NCI-H146 (cell line): ENCODE measurements around the gene RARA.
"Not testable (repeated sequence)": the region's sequence is repeated elsewhere in the genome, so short reads cannot be mapped to it uniquely, and the experiment has no call there.

Source experiments
- DNase-seq: peaks from one replicate; lab custom pipeline; 2025; lab: John Stamatoyannopoulos, UW

RARA gene

GRCh38 chr17:40356990-40357881 is 48.3 kb downstream of the RARA start:
- no peak for DNase-seq

GRCh38 chr17:40358323-40359038 is 49.5 kb downstream of the RARA start:
- peak; percentile 77 for DNase-seq

GRCh38 chr17:40360091-40360490 is 51.1 kb downstream of the RARA start:
- DNase-seq = no peak

GRCh38 chr17:40361063-40361924 is 52.3 kb downstream of the RARA start:
- DNase-seq = no peak

- DNase-seq = peak; percentile 51
These were observed 53.1 kb downstream of the RARA start for GRCh38 chr17:40361925-40362695.

GRCh38 chr17:40362696-40363110 is 53.7 kb downstream of the RARA start:
- DNase-seq = peak; percentile 80

GRCh38 chr17:40363111-40363827 is 54.3 kb downstream of the RARA start:
- peak; percentile 74 for DNase-seq

- no peak for DNase-seq
These were observed 55.3 kb downstream of the RARA start, which contains the start of gene GJD3 for GRCh38 chr17:40364121-40364861. TSS of gene GJD3 (minus strand) at chr17:40364737. CDS start at chr17:40363815, 922 bp downstream.

- no peak for DNase-seq
These were observed 55.9 kb downstream of the RARA start for GRCh38 chr17:40364906-40365305.

- DNase-seq = no peak
These were observed 57.3 kb downstream of the RARA start for GRCh38 chr17:40366076-40366860.

GRCh38 chr17:40366861-40367518 is 58.0 kb downstream of the RARA start:
- no peak for DNase-seq

GRCh38 chr17:40367728-40368127 is 58.7 kb downstream of the RARA start:
- not testable (repeated sequence) for DNase-seq

- no peak for DNase-seq
These were observed 60.9 kb downstream of the RARA start for GRCh38 chr17:40369923-40370322.

GRCh38 chr17:40371261-40371929 is 62.4 kb downstream of the RARA start:
- no peak for DNase-seq

- no peak for DNase-seq
These were observed 63.1 kb downstream of the RARA start for GRCh38 chr17:40372031-40372430.

- DNase-seq = not testable (repeated sequence)
These were observed 63.7 kb downstream of the RARA start for GRCh38 chr17:40372644-40373043.

GRCh38 chr17:40373324-40373723 is 64.3 kb downstream of the RARA start:
- no peak for DNase-seq

- DNase-seq = no peak
These were observed 65.0 kb downstream of the RARA start for GRCh38 chr17:40373999-40374398.
